ENCODE data around the gene PTPRN2. TPM values are rescaled to one million over a fixed set of nuclear protein-coding genes. Genes with fewer than 3 reads are reported as not detected.

PTPRN2 gene
- total and polyA plus RNA-seq, 2 of the 13 experiments (the other 11 are each of a cell fraction or from before 2014, with no cell fraction given), result 2.5 to 24.2 TPM

DNA sequence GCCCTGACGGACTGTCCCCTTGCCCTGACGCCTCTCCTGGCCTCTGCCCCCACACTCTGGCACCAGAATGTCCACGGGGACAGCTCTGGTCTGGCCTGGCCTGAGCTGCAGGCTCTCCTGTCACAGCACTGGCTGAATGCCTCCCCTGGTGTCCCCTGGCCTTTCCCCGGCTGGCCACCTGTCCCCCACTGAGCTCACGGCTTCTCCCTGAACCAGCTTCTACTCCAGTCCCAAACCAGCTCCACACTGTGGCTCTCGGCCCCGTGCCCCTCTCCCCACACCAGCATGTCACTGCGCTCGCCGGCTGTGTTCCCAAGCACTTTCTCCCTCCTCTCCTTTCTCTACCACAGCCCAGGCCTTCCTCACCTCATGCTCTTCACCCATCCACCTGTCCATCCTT lies 864.4 kb downstream of the PTPRN2 start:
- no peaks in the 10 kb centered on the region for H3K4me1 ChIP-seq (ENCODE audit: insufficient read depth, low read length)
- BruUV-seq (replicated peaks), result no TSS peak
- in situ Hi-C loops (cut with HindIII; ENCODE audit: extremely low pct_ligation_motif_present, low pct_unique_long_range_greater_than_20kb), result no loop called here
- peak; percentile 44 for ATAC-seq
- DNase-seq (ENCODE audit: low spot score), result no peak
- POLR2A ChIA-PET, result no interaction called here
- intact Hi-C loops (cut with micrococcal nuclease; ENCODE audit: unreplicated experiment), result no loop called here
- WGBS (ENCODE audit: low lambda C conversion rate), result 57% methylated on average over 7 of the region's 10 CpGs
- H3K4me3 ChIP-seq (replicated peaks in 1 of 3; ENCODE audit: insufficient read depth in 1 of 3, low read depth in 2 of 3, low read length in 3 of 3), result no peak overlapping the region
- H3K27ac ChIP-seq (ENCODE audit: extremely low read length, insufficient read depth, low read length), result no peak overlapping the region
- H3K9me3 ChIP-seq (ENCODE audit: low read length), result no peaks in the 10 kb centered on the region
- H3K9ac ChIP-seq (ENCODE audit: insufficient read depth, low read depth, low read length), result no peak overlapping the region
- CTCF ChIA-PET (ENCODE audit: low intra/inter-chr PET ratio, low total read pairs), result no interaction called here
- H3K27me3 ChIP-seq (ENCODE audit: control insufficient read depth in 1 of 2, insufficient read depth in 2 of 2, low read length in 2 of 2), result peaks cover 7 to 47% of the 10 kb centered on the region in 2 experiments; a peak in 4 of 5 replicates
- no peak for FAIRE-seq
- no peaks in the 10 kb centered on the region for H3K79me2 ChIP-seq (ENCODE audit: insufficient read depth, low read length)
- H2AFZ ChIP-seq (ENCODE audit: low read length), result no peak overlapping the region
- H4K20me1 ChIP-seq (ENCODE audit: insufficient read depth, low read length), result peaks cover 10% of the 10 kb centered on the region; the same call in 1 of the 2 replicates
- H3K36me3 ChIP-seq (replicated peaks in 1 of 2; ENCODE audit: control insufficient read depth in 1 of 2, insufficient read depth in 2 of 2, low read length in 2 of 2), result no peaks in the 10 kb centered on the region
- no peak overlapping the region for H3K4me2 ChIP-seq (ENCODE audit: low read depth, low read length)
- TF ChIP-seq GTF3A (CRISPR knock-in tag; conservative IDR thresholded peaks at IDR 0.05) (no peak), GATA4 (IDR thresholded peaks at IDR 0.05; ENCODE audit: borderline replicate concordance, low read depth) (no peak), MTA3 (CRISPR knock-in tag; IDR thresholded peaks at IDR 0.05) (no peak), CHCHD3 (CRISPR knock-in tag; IDR thresholded peaks at IDR 0.05) (no peak), EEA1 (CRISPR knock-in tag; IDR thresholded peaks at IDR 0.05; ENCODE audit: borderline replicate concordance) (no peak), ZNF260 (CRISPR knock-in tag; IDR thresholded peaks at IDR 0.05; ENCODE audit: borderline replicate concordance, low read depth) (no peak), NR2F6 (IDR thresholded peaks at IDR 0.05) (no peak), NR2F6 (CRISPR knock-in tag; IDR thresholded peaks at IDR 0.05) (no peak), ZNF382 (CRISPR knock-in tag; IDR thresholded peaks at IDR 0.05; ENCODE audit: borderline replicate concordance) (no peak), DMAP1 (CRISPR knock-in tag; IDR thresholded peaks at IDR 0.05) (no peak), TP53 (CRISPR knock-in tag; conservative IDR thresholded peaks at IDR 0.05) (no peak), TBX3 (IDR thresholded peaks at IDR 0.05; ENCODE audit: borderline replicate concordance) (no peak), ZNF737 (CRISPR knock-in tag; IDR thresholded peaks at IDR 0.05; ENCODE audit: borderline replicate concordance) (no peak), ZNF44 (CRISPR knock-in tag; IDR thresholded peaks at IDR 0.05) (no peak)
- TF ChIP-seq, protein P1, sequence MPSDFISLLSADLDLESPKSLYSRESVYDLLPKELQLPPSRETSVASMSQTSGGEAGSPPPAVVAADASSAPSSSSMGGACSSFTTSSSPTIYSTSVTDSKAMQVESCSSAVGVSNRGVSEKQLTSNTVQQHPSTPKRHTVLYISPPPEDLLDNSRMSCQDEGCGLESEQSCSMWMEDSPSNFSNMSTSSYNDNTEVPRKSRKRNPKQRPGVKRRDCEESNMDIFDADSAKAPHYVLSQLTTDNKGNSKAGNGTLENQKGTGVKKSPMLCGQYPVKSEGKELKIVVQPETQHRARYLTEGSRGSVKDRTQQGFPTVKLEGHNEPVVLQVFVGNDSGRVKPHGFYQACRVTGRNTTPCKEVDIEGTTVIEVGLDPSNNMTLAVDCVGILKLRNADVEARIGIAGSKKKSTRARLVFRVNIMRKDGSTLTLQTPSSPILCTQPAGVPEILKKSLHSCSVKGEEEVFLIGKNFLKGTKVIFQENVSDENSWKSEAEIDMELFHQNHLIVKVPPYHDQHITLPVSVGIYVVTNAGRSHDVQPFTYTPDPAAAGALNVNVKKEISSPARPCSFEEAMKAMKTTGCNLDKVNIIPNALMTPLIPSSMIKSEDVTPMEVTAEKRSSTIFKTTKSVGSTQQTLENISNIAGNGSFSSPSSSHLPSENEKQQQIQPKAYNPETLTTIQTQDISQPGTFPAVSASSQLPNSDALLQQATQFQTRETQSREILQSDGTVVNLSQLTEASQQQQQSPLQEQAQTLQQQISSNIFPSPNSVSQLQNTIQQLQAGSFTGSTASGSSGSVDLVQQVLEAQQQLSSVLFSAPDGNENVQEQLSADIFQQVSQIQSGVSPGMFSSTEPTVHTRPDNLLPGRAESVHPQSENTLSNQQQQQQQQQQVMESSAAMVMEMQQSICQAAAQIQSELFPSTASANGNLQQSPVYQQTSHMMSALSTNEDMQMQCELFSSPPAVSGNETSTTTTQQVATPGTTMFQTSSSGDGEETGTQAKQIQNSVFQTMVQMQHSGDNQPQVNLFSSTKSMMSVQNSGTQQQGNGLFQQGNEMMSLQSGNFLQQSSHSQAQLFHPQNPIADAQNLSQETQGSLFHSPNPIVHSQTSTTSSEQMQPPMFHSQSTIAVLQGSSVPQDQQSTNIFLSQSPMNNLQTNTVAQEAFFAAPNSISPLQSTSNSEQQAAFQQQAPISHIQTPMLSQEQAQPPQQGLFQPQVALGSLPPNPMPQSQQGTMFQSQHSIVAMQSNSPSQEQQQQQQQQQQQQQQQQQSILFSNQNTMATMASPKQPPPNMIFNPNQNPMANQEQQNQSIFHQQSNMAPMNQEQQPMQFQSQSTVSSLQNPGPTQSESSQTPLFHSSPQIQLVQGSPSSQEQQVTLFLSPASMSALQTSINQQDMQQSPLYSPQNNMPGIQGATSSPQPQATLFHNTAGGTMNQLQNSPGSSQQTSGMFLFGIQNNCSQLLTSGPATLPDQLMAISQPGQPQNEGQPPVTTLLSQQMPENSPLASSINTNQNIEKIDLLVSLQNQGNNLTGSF (CRISPR knock-in tag; IDR thresholded peaks at IDR 0.05), result no peak
- TF ChIP-seq, protein P2, sequence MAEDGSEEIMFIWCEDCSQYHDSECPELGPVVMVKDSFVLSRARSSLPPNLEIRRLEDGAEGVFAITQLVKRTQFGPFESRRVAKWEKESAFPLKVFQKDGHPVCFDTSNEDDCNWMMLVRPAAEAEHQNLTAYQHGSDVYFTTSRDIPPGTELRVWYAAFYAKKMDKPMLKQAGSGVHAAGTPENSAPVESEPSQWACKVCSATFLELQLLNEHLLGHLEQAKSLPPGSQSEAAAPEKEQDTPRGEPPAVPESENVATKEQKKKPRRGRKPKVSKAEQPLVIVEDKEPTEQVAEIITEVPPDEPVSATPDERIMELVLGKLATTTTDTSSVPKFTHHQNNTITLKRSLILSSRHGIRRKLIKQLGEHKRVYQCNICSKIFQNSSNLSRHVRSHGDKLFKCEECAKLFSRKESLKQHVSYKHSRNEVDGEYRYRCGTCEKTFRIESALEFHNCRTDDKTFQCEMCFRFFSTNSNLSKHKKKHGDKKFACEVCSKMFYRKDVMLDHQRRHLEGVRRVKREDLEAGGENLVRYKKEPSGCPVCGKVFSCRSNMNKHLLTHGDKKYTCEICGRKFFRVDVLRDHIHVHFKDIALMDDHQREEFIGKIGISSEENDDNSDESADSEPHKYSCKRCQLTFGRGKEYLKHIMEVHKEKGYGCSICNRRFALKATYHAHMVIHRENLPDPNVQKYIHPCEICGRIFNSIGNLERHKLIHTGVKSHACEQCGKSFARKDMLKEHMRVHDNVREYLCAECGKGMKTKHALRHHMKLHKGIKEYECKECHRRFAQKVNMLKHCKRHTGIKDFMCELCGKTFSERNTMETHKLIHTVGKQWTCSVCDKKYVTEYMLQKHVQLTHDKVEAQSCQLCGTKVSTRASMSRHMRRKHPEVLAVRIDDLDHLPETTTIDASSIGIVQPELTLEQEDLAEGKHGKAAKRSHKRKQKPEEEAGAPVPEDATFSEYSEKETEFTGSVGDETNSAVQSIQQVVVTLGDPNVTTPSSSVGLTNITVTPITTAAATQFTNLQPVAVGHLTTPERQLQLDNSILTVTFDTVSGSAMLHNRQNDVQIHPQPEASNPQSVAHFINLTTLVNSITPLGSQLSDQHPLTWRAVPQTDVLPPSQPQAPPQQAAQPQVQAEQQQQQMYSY (CRISPR knock-in tag; IDR thresholded peaks at IDR 0.05), result no peak
- TF ChIP-seq, protein P3, sequence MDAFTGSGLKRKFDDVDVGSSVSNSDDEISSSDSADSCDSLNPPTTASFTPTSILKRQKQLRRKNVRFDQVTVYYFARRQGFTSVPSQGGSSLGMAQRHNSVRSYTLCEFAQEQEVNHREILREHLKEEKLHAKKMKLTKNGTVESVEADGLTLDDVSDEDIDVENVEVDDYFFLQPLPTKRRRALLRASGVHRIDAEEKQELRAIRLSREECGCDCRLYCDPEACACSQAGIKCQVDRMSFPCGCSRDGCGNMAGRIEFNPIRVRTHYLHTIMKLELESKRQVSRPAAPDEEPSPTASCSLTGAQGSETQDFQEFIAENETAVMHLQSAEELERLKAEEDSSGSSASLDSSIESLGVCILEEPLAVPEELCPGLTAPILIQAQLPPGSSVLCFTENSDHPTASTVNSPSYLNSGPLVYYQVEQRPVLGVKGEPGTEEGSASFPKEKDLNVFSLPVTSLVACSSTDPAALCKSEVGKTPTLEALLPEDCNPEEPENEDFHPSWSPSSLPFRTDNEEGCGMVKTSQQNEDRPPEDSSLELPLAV (CRISPR knock-in tag; conservative IDR thresholded peaks at IDR 0.05; ENCODE audit: low read depth), result no peak
